ENCODE measurements around the gene FAM227A. TPM values are rescaled to one million over a fixed set of nuclear protein-coding genes. Genes with fewer than 3 reads are reported as not detected.
"Not testable (repeated sequence)": the region's sequence is repeated elsewhere in the genome, so short reads cannot be mapped to it uniquely, and the experiment has no call there.

Gene FAM227A
- total RNA-seq, 1 experiment from 2014 or later, result 14.4 TPM

- no peaks in the 10 kb centered on the region; the same call in 1 of the 2 replicates for H3K4me1 ChIP-seq (ENCODE audit: low read length)
- no peak overlapping the region for H2AFZ ChIP-seq (ENCODE audit: low read length)
- H3K4me3 ChIP-seq (ENCODE audit: low read length), result no peak overlapping the region
- H4K20me1 ChIP-seq (ENCODE audit: insufficient read depth, low read depth, low read length), result no peaks in the 10 kb centered on the region
- H3K4me2 ChIP-seq (ENCODE audit: low read depth, low read length, poor library complexity, severe bottlenecking), result no peak overlapping the region
- no peak overlapping the region for H3K9ac ChIP-seq (ENCODE audit: low read length)
- H3K27me3 ChIP-seq (ENCODE audit: low read length), result no peaks in the 10 kb centered on the region
- no peak for DNase-seq
- H3K79me2 ChIP-seq (ENCODE audit: low read length), result no peaks in the 10 kb centered on the region
- no peaks in the 10 kb centered on the region for H3K9me3 ChIP-seq (ENCODE audit: low read length)
- H3K36me3 ChIP-seq (ENCODE audit: insufficient read depth, low read length), result no peaks in the 10 kb centered on the region
- no peaks in the 10 kb centered on the region for H3K9me2 ChIP-seq (replicated peaks; ENCODE audit: insufficient read depth, low read length)
- no peak overlapping the region for H3K27ac ChIP-seq (ENCODE audit: low read length)
These were observed 6.2 kb downstream of the FAM227A start for GRCh38 chr22:38649841-38650522.

DNA sequence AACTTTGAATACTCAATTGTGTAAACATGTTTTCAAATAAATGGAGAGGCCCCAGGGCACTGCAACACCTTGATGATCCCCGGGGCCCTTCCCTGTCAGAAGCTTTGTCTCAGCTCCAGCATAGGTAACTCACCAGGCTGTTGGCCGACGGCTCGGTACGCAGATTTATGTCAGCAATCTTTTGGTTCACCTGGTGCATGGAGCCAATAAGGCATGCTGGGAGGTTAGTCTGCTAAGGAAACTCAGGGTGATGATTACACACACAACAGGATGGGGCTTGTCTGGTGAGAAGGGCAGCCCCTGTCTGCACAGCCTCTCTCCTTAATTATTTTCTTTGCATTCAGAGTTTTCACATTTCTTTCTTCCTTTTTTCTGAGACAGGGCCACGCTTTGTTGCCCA is 10.8 kb downstream of the FAM227A start:
- H3K9ac ChIP-seq (ENCODE audit: low read length), result no peak overlapping the region

DNA sequence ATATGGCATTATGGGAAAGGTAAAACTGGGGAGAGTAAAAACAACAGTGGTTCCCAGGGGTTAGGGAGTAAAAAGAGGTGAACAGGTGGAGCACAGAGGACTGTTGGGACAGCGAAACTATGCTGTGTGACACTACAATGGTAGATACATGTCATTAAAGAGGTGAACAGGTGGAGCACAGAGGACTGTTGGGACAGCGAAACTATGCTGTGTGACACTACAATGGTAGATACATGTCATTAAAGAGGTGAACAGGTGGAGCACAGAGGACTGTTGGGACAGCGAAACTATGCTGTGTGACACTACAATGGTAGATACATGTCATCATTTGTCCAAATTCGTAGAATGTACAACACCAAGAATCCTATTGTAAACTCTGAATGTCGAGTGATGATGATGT is 11.9 kb downstream of the FAM227A start:
- H3K79me2 ChIP-seq (ENCODE audit: low read length); H3K9ac ChIP-seq (ENCODE audit: low read length); H3K36me3 ChIP-seq (ENCODE audit: insufficient read depth, low read length); H2AFZ ChIP-seq (ENCODE audit: low read length); H3K9me3 ChIP-seq (ENCODE audit: low read length); DNase-seq; H3K4me2 ChIP-seq (ENCODE audit: low read depth, low read length, poor library complexity, severe bottlenecking); H3K9me2 ChIP-seq (replicated peaks; ENCODE audit: insufficient read depth, low read length); H3K27ac ChIP-seq (ENCODE audit: low read length); H4K20me1 ChIP-seq (ENCODE audit: insufficient read depth, low read depth, low read length); H3K27me3 ChIP-seq (ENCODE audit: low read length); H3K4me3 ChIP-seq (ENCODE audit: low read length); H3K4me1 ChIP-seq (ENCODE audit: low read length): not testable (repeated sequence)

More for the DNA sequence above, 10.8 kb downstream of the FAM227A start:
- no peak for DNase-seq
- Histone ChIP-seq H3K9me3 (ENCODE audit: low read length) (no peaks in the 10 kb centered on the region), H3K79me2 (ENCODE audit: low read length) (no peaks in the 10 kb centered on the region), H3K4me2 (ENCODE audit: low read depth, low read length, poor library complexity, severe bottlenecking) (no peak overlapping the region), H3K4me1 (ENCODE audit: low read length) (no peaks in the 10 kb centered on the region), H2AFZ (ENCODE audit: low read length) (no peak overlapping the region), H3K27ac (ENCODE audit: low read length) (no peak overlapping the region), H3K36me3 (ENCODE audit: insufficient read depth, low read length) (no peaks in the 10 kb centered on the region), H3K27me3 (ENCODE audit: low read length) (no peaks in the 10 kb centered on the region), H3K9me2 (replicated peaks; ENCODE audit: insufficient read depth, low read length) (no peaks in the 10 kb centered on the region), H3K4me3 (ENCODE audit: low read length) (no peak overlapping the region), H4K20me1 (ENCODE audit: insufficient read depth, low read depth, low read length) (no peaks in the 10 kb centered on the region)

GRCh38 chr22:38641476-38642040 is 14.6 kb downstream of the FAM227A start:
- Histone ChIP-seq H3K9ac (ENCODE audit: low read length) (no peak overlapping the region), H3K36me3 (ENCODE audit: insufficient read depth, low read length) (no peaks in the 10 kb centered on the region), H4K20me1 (ENCODE audit: insufficient read depth, low read depth, low read length) (no peaks in the 10 kb centered on the region), H3K27ac (ENCODE audit: low read length) (no peak overlapping the region), H3K27me3 (ENCODE audit: low read length) (no peaks in the 10 kb centered on the region), H3K4me1 (ENCODE audit: low read length) (peaks cover 4% of the 10 kb centered on the region), H3K79me2 (ENCODE audit: low read length) (no peaks in the 10 kb centered on the region), H3K4me3 (ENCODE audit: low read length) (no peak overlapping the region), H3K4me2 (ENCODE audit: low read depth, low read length, poor library complexity, severe bottlenecking) (no peak overlapping the region), H3K9me3 (ENCODE audit: low read length) (no peaks in the 10 kb centered on the region), H3K9me2 (replicated peaks; ENCODE audit: insufficient read depth, low read length) (no peaks in the 10 kb centered on the region), H2AFZ (ENCODE audit: low read length) (no peak overlapping the region)
- no peak for DNase-seq

DNA sequence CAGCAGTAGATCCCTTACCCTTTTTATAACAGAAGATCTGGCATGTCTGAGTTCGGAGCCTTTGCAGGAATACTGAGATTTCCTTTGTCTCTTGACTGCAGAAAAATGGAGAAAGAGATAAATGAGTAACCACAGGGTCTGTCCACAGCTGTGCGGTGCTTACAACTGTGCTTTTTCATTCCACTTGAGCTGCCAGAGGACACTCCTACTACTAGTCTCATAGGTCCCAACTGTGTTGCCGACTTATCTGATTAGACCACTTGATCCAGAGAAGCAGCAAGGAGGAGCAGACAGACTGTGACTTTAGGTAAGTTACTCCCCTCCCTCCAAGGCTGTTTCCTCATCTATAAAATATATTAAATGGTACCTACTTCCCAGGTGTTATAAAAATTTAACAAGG is 17.5 kb downstream of the FAM227A start:
- Histone ChIP-seq H3K36me3 (ENCODE audit: insufficient read depth, low read length) (no peaks in the 10 kb centered on the region), H3K79me2 (ENCODE audit: low read length) (no peaks in the 10 kb centered on the region), H3K9me3 (ENCODE audit: low read length) (no peaks in the 10 kb centered on the region), H4K20me1 (ENCODE audit: insufficient read depth, low read depth, low read length) (no peaks in the 10 kb centered on the region), H3K27ac (ENCODE audit: low read length) (no peak overlapping the region), H3K4me1 (ENCODE audit: low read length) (peaks cover 4% of the 10 kb centered on the region), H3K9me2 (replicated peaks; ENCODE audit: insufficient read depth, low read length) (no peaks in the 10 kb centered on the region), H3K4me3 (ENCODE audit: low read length) (no peak overlapping the region), H2AFZ (ENCODE audit: low read length) (no peak overlapping the region), H3K27me3 (ENCODE audit: low read length) (no peaks in the 10 kb centered on the region), H3K4me2 (ENCODE audit: low read depth, low read length, poor library complexity, severe bottlenecking) (no peak overlapping the region), H3K9ac (ENCODE audit: low read length) (no peak overlapping the region)
- no peak for DNase-seq

- H3K4me1 ChIP-seq (ENCODE audit: low read length), result peaks cover 4% of the 10 kb centered on the region
- no peak overlapping the region for H3K4me3 ChIP-seq (ENCODE audit: low read length)
- DNase-seq, result no peak
- H3K9me2 ChIP-seq (replicated peaks; ENCODE audit: insufficient read depth, low read length), result no peaks in the 10 kb centered on the region
- H3K36me3 ChIP-seq (ENCODE audit: insufficient read depth, low read length), result no peaks in the 10 kb centered on the region
- no peak overlapping the region for H3K4me2 ChIP-seq (ENCODE audit: low read depth, low read length, poor library complexity, severe bottlenecking)
- H3K79me2 ChIP-seq (ENCODE audit: low read length), result no peaks in the 10 kb centered on the region
- H3K9ac ChIP-seq (ENCODE audit: low read length), result no peak overlapping the region
- H3K27me3 ChIP-seq (ENCODE audit: low read length), result no peaks in the 10 kb centered on the region
- H3K9me3 ChIP-seq (ENCODE audit: low read length), result no peaks in the 10 kb centered on the region
- no peak overlapping the region for H3K27ac ChIP-seq (ENCODE audit: low read length)
- no peaks in the 10 kb centered on the region for H4K20me1 ChIP-seq (ENCODE audit: insufficient read depth, low read depth, low read length)
- no peak overlapping the region for H2AFZ ChIP-seq (ENCODE audit: low read length)
These were observed 18.0 kb downstream of the FAM227A start for GRCh38 chr22:38638216-38638615.

DNA sequence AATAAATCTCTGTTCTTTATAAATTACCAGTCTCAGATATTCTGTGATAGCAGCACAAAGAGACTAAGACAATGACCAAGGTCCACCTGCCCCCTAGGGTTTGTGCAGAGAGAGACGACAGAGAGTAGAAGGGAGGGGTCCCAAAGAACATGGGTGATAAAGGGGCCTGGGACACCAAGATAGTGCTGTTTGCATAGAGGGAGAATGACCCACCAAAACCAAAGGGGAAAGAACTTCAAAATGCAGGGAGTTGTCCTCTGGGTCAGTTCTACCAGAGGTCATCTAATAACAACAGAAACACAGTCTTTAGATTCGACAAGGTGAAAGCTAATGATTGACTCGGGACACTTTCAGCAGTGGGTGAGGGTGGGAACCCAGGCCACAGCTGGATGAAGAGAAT is 23.7 kb downstream of the FAM227A start:
- H3K79me2 ChIP-seq (ENCODE audit: low read length), result no peaks in the 10 kb centered on the region
- H3K4me3 ChIP-seq (ENCODE audit: low read length), result no peak overlapping the region
- H3K27me3 ChIP-seq (ENCODE audit: low read length), result no peaks in the 10 kb centered on the region
- DNase-seq, result no peak
- H3K9me3 ChIP-seq (ENCODE audit: low read length), result no peaks in the 10 kb centered on the region
- H3K9ac ChIP-seq (ENCODE audit: low read length), result no peak overlapping the region
- H3K4me1 ChIP-seq (ENCODE audit: low read length), result no peaks in the 10 kb centered on the region
- H4K20me1 ChIP-seq (ENCODE audit: insufficient read depth, low read depth, low read length), result no peaks in the 10 kb centered on the region
- no peaks in the 10 kb centered on the region for H3K36me3 ChIP-seq (ENCODE audit: insufficient read depth, low read length)
- no peak overlapping the region for H3K27ac ChIP-seq (ENCODE audit: low read length)
- H3K4me2 ChIP-seq (ENCODE audit: low read depth, low read length, poor library complexity, severe bottlenecking), result no peak overlapping the region
- no peaks in the 10 kb centered on the region for H3K9me2 ChIP-seq (replicated peaks; ENCODE audit: insufficient read depth, low read length)
- no peak overlapping the region for H2AFZ ChIP-seq (ENCODE audit: low read length)

DNA sequence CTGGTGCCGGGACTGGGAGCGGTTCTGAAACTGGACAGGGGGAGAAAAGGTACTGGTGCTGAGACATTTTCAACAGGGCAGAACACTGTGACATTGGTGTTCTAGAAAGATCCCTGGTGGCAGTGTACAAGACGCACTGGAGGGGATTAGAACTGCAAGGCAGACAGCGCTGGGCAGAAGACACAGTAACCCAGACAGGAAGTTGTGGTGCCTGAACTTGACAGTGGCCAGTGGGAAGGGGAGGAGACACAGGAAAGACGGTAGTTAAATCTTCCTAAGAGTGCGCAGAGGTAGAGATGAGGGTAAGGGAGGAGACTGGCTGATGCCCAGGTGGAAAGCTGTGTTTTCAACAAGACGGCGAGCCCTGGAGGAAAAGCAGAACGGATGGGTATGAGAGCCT is 24.5 kb downstream of the FAM227A start:
- H3K4me2 ChIP-seq (ENCODE audit: low read depth, low read length, poor library complexity, severe bottlenecking), result no peak overlapping the region
- H3K27me3 ChIP-seq (ENCODE audit: low read length), result no peaks in the 10 kb centered on the region

More for the DNA sequence above, 24.5 kb downstream of the FAM227A start:
- H3K9me2 ChIP-seq (replicated peaks; ENCODE audit: insufficient read depth, low read length), result no peaks in the 10 kb centered on the region
- no peaks in the 10 kb centered on the region for H3K36me3 ChIP-seq (ENCODE audit: insufficient read depth, low read length)
- no peak overlapping the region for H3K4me3 ChIP-seq (ENCODE audit: low read length)
- H3K4me1 ChIP-seq (ENCODE audit: low read length), result no peaks in the 10 kb centered on the region
- no peak overlapping the region for H2AFZ ChIP-seq (ENCODE audit: low read length)
- no peaks in the 10 kb centered on the region for H3K9me3 ChIP-seq (ENCODE audit: low read length)
- no peak overlapping the region for H3K27ac ChIP-seq (ENCODE audit: low read length)
- no peaks in the 10 kb centered on the region for H4K20me1 ChIP-seq (ENCODE audit: insufficient read depth, low read depth, low read length)
- no peak overlapping the region for H3K9ac ChIP-seq (ENCODE audit: low read length)
- no peaks in the 10 kb centered on the region for H3K79me2 ChIP-seq (ENCODE audit: low read length)
- DNase-seq, result no peak

Data from Karpas-422 (cell line).